SK-N-MC (cell line): ENCODE measurements around the gene APH1B.

ENCODE experiments used
- EZH2 ChIP-seq: fragments of 200-600 bp; sonication (generic); IDR thresholded peaks from one replicate; pipeline ENCODE4 v1.6.1; 2017; ENCODE audit warnings: antibody characterized with exemption
- FOXP2 ChIP-seq: optimal IDR thresholded peaks from 2 replicates; pipeline ENCODE3; 2011; ENCODE audit warnings: mild to moderate bottlenecking, moderate library complexity; ENCODE audit not compliant: insufficient read depth; ENCODE audit errors: extremely low read length, control extremely low read depth
- POLR2AphosphoS5 ChIP-seq: IDR thresholded peaks from 2 replicates; pipeline ENCODE4 v1.6.1; 2012; ENCODE audit warnings: mild to moderate bottlenecking, low read depth, low read length, borderline replicate concordance

- no peak for TF ChIP-seq POLR2AphosphoS5
- no peak for TF ChIP-seq EZH2
- TF ChIP-seq FOXP2: no peak
Measured at GRCh38 chr15:63345391-63345752, 68.0 kb downstream of the APH1B start.
